HG02623 (cell line): ENCODE results near the gene SHC3.

Experiments
- ATAC-seq: cut with Tn5 transposase; IDR thresholded peaks from one replicate; pipeline ENCODE4 v1.9.1; 2021; ENCODE audit warnings: moderate library complexity; ENCODE audit not compliant: unreplicated experiment

The SHC3 gene

DNA sequence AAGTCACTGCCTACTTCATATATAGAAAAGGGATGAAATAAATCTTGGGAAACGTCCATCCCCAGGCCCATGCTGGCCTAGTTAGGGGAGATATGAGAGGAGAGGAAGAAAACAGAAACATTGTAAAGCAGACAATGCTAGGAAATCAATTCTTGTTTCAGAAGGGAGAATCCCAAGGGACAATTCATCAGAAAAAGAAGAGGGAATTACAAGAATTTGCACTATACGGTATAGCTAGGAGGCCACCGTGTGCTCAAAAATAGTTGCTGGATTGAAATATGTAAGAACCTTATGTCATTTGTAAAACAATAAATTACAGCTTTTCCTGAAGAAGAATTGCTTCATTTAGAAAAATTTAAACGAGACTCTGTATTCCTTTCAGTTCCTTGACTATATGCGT lies 8.3 kb upstream of the SHC3 start:
- no peak for ATAC-seq

DNA sequence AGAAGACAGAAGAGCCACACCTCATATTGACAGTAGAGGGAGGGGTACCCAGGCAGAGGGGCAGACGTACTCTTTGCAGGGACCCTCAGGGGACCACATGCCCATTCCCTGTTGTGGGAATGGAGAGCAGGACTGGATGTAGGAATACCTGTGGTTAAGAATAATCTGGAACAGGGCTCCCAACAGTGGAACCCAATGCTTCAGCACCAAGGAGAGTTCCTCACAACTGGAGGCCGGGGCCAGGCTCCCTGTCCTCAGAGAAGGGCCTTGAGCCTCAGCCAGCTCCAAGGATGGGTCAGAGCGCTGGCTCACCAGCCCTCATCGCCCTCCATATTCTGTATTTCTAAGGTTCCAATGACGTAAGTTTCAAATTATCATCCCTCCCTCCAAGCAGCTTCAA lies 7.4 kb upstream of the SHC3 start:
- ATAC-seq, result no peak

DNA sequence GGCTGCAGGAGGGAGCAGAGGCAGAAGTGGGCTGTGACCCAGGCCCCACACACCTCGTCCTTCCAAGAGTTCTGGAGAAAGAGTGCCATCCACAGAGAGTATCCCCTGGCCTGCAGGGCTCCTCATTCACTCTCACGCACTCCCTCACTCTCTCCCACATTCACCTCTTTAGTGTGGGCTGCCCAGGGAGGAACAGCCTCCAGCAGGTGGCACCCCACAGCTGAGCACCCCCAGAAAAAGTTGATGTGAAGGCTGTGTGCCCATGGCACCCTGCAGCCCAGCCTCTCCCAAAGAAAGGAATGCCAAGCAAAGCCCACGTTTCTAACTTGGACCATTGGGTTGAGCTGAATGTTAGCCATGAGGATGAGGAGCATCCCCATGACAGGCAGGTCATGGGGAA lies 4.5 kb upstream of the SHC3 start:
- ATAC-seq, result no peak

- no peak for ATAC-seq
Measured at GRCh38 chr9:89182369-89182768, 3.8 kb upstream of the SHC3 start.

DNA sequence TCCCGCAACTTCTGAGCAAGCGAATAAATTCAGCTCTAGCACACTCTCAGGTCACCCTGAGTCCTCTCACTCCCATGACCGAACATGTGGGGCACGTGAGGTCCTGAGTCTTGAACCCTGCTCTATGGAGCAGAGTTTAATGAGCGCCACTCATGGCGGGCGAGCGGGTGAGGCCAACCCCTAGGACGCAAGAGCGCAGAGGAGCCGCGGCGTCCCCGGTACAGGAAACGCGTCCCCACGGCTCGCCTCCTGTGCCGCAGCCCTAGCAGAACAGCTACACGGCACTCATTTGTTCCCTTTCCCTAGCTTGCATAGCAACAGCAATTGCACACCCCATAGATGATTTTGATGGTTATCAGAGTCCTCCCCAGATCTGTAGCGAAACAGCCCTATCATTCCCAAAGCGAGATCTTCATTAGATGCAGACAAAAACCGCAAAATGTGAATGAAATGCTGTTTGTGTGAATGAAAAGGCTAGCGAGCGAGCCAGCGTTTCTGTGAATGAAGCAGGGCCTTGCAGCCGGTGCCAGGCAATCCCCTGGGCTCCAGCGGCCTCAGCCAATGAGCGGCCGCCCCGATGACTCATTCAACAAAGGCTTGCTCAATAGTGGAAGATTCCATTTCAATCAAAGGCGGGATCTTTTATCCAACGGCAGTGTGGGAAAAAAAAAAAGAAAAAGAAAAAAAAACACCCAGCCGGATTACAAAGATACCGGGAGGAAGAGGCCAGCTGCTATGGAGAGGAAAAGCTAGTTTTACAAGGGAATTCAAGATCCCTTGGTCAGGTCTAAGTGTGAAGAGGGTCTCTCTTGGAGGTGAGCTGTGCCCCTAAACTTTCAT lies 1.5 kb upstream of the SHC3 start:
- ATAC-seq, result no peak

- ATAC-seq, result no peak
Measured at GRCh38 chr9:89179540-89179894, 899 bp upstream of the SHC3 start.

DNA sequence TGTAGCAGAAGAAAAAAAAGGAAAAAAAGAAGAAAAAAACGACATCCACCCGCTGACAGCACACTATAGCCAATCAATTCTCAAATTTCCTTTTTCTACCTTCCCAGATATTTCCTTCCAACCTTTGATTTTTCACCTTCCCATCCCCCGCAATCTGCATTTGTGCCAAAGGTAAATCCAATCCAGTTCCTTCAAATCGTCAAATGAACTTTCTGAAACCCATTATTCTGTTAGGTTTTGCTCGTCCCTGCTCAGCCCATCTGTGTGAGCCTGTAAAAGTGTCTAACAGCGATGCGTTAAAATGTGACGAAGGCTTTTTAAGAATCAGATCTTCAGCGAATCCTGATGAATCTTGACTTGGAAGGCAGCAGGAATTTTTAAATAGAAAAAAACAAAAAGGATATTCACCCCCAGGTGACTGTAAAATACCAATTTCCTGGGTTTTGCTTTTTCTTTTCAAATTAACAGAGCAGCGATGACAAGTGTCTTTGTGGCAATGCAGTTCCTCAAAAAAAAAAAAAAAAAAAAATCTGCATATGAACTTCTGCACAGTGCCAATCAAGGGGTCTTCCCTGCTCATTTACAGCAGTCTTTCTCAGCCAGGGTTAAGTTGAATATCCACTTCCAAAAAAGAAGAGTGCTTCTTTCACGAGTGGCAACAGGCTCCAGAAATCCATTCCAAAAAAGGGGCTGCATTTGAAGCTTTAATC lies 367 bp upstream of the SHC3 start:
- no peak for ATAC-seq

GRCh38 chr9:89177012-89177943 lies 1.3 kb downstream of the SHC3 start:
- ATAC-seq, result no peak

DNA sequence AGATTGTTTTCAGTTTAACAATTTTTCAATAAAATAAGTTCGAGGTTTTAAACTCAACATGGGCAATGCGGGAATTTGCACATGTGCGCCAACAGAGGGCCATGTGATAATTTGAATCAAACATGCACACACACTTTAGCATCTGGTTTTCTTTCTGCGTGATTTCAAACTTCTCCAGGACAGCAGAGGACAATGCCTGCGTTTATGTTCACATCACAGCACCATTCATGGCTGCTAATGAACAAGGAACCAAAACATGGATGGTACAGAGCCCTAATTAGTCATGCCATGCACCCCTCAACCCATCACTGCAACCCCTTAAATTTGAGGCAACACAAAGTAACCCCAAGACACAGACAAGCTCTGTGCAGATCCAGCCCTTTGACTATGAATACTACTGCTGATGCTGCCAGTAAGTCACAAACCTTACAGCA lies 2.8 kb downstream of the SHC3 start:
- ATAC-seq, result no peak

DNA sequence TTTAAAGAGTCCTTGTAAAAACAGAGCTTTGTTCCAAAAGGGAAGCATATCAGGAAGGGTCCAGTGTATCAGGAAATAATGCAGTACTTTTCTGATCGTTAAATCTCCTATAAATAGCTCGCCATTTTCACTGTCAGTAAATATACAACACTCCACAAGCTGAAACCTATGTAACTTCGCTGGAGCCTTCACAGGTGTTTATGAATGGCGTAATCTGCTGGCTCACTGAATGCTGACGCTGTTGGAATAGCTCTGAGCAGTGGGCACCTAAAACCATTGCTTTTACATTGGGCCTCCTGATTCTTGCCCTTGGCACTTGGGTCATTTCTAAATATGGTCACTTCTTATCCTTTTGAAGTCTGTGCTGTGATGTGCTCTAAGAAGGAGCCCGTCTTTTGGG lies 4.3 kb downstream of the SHC3 start:
- no peak for ATAC-seq

DNA sequence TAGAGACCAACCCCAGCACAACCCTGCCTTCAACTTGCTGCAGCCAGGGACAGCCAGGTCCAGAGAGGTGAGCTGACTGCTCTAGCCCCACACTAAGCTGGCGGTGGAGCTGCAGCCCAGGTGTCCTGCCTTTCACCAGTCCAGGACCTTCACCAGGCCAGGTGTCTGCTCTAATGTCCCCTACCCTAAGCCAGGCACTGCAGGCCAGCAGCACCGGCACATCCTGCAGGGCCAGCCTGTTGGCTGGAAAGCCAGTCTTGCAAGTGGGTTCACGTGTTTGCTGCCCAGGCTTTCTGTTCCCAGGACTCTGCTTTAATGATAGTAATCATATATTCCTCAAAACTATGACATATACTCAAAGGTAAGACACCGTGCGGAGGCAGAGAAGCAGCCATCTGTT lies 5.5 kb downstream of the SHC3 start:
- no peak for ATAC-seq

GRCh38 chr9:89172398-89172797 lies 6.2 kb downstream of the SHC3 start:
- no peak for ATAC-seq

DNA sequence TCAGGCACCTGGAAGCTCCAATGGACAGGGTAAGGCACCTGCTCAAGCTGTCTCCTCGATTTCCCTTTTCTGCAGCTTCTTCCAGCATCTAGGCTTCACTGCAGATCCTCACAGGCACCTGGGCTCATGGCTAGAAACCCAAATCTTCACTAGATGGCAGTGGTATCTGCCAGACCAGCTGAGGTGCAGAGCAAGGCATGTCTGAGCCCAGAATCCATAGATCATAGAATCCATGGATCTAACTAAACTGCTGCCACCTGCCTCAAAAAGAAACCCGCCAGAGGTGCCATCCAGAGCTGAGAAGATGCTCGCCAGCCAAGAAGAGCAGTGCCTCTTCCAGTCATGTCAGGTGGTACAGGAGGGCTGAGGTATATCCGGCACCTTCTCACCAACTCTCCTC lies 6.9 kb downstream of the SHC3 start:
- no peak for ATAC-seq

DNA sequence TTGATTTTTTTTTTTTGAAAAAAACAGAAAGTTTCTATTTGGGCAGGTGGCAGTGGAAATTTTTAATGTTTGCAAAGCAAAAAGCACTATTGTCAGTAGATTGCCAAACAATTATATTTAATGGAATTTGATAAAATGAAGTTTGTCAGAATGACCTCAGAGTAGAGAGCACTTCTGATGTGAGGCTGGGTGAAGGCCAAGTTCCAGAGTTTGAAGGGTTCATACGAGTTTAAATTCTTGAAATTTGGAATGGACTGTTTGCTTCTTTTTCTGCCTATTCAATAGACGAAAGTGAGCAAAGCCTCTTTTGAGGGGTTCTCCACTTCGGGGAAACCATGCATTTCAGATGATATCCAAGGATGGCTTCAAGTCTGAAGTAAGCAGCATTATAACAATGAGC lies 7.4 kb downstream of the SHC3 start:
- no peak for ATAC-seq

GRCh38 chr9:89168901-89169813 lies 9.5 kb downstream of the SHC3 start:
- ATAC-seq, result no peak

DNA sequence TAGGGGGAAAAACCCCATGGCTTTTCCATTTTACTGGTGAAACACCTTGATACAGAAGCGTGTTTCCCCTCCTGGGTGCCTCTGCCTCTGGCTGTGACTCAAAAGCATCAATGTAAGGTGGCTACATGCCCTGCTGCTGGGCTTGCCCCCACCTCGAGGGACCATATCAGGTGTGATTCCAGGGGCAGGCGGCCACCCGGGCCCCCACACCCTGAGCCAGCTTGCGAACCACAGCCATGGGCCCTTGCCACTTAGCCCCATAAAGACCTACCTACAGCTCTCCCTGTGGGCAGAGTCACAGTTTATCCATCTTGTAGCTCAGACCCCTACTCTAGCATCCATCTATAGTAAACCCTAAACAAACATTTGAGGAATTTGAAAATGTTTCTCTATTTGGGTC lies 10.8 kb downstream of the SHC3 start:
- no peak for ATAC-seq

DNA sequence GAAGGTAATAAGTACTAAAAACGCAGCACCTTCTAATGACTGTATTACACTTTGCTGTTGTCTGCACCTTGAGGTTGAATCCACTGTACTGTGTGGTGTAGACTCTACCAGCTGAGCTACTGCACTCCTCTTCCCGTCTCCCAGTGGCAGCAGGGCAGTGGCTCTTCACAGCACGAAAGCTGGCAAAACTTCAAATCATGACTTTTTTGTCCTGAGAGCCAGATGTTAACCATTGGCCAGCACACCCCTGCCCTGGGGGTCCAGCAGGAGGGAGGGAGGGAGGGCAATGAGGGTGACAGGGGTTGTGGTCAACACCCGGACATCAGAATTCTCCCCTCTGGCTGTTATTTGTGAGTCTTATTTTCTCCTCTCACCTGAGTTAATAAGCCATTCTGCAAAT lies 11.8 kb downstream of the SHC3 start:
- no peak for ATAC-seq

DNA sequence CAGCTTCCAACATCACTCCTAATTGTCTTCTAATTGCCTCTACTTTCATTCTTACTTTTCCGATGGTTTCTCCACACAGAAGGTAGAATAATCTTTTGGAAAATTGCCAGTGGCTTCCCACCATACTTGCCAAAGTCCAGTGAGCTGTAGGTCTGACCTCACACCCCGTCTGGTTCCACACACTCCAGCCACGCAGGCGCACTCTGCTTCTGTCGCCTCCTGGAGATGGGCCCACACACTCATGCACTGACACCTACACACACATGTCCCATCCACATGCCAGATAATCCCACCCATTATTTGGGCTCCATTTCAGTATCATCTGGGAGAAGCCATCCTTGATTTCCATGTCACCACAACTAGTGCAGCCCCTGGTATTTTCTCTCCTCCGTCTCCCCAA lies 12.7 kb downstream of the SHC3 start:
- ATAC-seq, result no peak

GRCh38 chr9:89165341-89165740 lies 13.3 kb downstream of the SHC3 start:
- no peak for ATAC-seq

- ATAC-seq, result no peak
Measured at GRCh38 chr9:89161221-89161620, 17.4 kb downstream of the SHC3 start.
